GM19023 (cell line): ENCODE data around the gene INMT.
"Not testable (repeated sequence)": the region's sequence is repeated elsewhere in the genome, so short reads cannot be mapped to it uniquely, and the experiment has no call there.

ENCODE experiments used
- ATAC-seq: cut with Tn5 transposase; IDR thresholded peaks from one replicate; pipeline ENCODE4 v1.9.1; 2021; ENCODE audit warnings: mild to moderate bottlenecking, moderate library complexity; ENCODE audit not compliant: unreplicated experiment

Gene INMT

GRCh38 chr7:30751696-30752273 is at the start of gene INMT:
INMT (plus strand) TSS chr7:30752135; CDS start chr7:30752151, 16 bp downstream.
- ATAC-seq, result no peak

GRCh38 chr7:30702200-30702599 is 49.7 kb upstream of the INMT start:
- ATAC-seq, result no peak

GRCh38 chr7:30703756-30704155 is 48.2 kb upstream of the INMT start:
- no peak for ATAC-seq

DNA sequence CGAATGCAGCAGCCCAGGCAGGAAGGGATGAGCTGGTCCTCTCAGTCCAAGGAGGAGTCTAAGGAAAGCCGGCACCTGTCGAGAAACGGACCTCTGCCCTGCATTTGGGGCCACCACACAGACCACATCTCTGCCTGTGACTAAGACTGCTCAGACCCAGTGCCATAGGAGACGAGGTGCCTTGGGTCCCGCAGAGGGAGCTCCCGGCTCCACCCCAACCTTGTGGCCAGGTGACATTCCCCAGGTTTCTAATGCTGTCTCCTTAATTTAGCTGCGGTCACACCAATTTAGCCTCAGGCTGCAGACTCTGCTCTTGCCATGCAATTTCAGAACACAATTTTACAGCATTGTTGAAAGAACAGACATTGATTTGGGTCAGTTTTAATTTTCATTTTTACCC is 46.9 kb upstream of the INMT start:
- ATAC-seq, result no peak

GRCh38 chr7:30705596-30705995 is 46.3 kb upstream of the INMT start:
- ATAC-seq, result no peak

- no peak for ATAC-seq
Observed at GRCh38 chr7:30706316-30706715, 45.6 kb upstream of the INMT start.

DNA sequence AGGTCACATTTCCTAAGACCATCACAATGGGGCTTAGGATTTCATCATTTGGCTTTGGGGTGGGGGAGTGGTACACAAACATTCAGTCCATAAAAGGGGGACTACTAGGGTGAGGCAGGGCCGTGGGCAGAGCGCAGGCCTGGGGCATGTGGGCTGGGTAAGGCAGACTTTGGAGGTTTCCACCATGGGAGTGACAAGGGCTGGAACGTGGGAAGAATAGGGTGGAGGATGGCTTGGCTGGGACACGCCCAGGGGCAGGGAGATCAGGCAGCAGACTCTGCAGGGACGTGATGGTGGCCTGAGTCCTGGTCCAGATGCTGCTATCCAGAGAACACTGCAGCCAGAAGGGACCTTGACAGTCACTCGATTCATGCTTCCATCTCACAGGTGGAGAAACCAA is 45.0 kb upstream of the INMT start:
- no peak for ATAC-seq

DNA sequence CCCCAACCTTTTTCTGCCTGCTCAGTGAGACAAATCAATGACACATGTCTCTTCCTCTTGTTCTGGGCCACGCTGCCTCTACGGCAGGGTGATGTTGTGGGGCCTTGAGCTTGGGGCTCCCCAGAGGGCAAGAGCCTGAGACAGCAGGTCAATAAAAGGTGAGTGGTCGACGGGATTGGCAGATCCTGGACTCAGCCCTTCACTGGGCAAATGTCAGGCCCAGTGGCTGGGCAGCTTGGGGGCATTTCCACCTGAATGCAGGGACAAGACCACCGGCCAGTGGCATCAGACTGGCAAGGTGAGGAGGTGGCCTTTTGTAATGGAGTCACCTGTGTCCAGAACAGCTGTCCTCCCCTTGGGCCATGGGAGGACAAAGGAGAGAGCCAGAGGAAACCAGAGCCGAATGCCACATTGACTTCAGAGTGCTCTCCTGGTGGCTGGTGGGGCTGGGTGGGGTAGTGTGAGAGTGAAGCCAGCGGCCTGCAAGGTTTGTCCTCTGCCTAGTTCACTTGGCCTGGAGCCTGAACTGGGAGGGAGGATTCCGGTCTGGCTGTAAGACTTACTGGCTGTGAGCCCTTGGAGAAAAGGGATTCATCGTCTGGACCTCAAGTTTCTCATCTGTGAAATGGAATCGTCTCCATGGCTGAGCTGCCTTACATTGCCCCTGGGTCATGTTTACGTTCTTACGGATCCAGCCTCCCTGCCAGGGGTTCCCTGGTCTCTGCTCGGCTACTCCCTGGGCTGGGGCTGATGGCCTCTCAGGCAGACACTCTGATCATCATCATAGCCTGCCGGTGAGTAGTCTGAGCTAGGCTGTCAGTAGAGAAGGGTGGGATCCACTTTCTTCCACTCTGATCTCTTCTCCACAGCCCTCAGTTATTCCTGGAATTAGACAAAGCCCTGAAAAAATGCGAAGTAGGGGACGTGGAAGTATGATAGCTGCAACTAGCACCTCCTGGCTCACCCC is 44.3 kb upstream of the INMT start:
- no peak for ATAC-seq

GRCh38 chr7:30708412-30708811 is 43.5 kb upstream of the INMT start:
- no peak for ATAC-seq

- ATAC-seq, result no peak
Observed at GRCh38 chr7:30708983-30709382, 43.0 kb upstream of the INMT start.

GRCh38 chr7:30709549-30709948 is 42.4 kb upstream of the INMT start:
- no peak for ATAC-seq

- no peak for ATAC-seq
Observed at GRCh38 chr7:30710669-30711068, 41.3 kb upstream of the INMT start.

DNA sequence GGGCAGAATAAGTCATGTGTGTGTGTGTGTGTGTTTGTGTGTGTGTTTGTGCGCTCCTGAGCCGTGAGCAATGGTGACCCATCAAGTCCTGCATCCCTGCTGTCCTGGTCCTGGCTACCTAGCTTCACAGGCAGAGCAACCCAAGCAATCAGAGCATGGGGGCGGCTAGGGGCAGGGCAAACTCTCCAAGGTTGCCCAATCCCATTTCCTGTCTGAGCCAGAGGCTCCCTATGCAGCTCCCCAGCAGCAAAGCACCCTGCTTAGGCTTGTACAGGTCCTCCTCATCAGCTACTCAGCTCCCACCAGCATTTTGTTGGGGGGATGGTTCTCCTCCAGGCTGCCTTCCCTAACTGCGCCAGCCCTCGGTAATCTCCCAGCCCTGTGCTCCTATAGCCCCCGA is 38.5 kb upstream of the INMT start:
- no peak for ATAC-seq

- ATAC-seq, result no peak
Observed at GRCh38 chr7:30714129-30714528, 37.8 kb upstream of the INMT start.

GRCh38 chr7:30717181-30717580 is 34.8 kb upstream of the INMT start:
- ATAC-seq, result no peak

GRCh38 chr7:30719434-30719833 is 32.5 kb upstream of the INMT start:
- ATAC-seq, result not testable (repeated sequence)

DNA sequence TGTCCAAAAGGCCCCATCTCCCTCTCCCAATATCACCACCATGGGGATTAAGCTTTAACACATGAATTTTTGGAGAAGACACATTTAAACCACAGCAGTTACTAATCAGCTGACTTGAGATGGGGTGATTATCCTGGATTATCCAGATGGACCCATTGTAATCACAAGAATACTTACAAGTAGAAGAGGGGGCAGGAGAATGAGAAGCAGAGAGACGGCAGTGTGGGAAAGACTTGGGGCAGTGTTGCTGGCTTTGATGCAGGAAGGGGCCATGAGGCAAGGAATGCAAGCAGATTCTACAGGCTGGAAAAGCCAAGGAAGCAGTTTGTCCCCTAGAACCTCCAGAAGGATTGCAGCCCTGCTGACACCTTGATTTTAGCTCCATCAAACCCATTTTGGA is 30.7 kb upstream of the INMT start:
- no peak for ATAC-seq

DNA sequence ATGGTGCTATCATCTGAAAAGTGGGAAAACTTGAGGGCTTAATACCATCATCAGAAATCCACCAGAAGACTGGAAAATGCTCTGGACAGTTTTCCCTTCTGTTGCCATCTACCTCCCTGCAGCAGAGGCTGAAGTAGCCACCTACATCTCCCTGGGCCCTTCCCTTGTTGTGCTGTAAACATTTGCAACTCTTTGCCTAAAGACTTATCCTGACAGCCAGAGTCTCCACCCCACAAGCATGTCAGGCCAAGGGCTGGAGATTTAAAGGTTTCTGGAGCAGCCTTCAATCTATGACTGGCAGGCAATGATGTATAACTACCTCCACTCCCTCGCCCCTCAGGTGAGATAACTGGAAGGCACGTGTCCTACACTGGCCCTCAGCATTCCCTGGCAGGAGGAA is 29.7 kb upstream of the INMT start:
- no peak for ATAC-seq

GRCh38 chr7:30722671-30723070 is 29.3 kb upstream of the INMT start:
- ATAC-seq, result no peak

GRCh38 chr7:30723776-30724175 is 28.2 kb upstream of the INMT start:
- no peak for ATAC-seq

DNA sequence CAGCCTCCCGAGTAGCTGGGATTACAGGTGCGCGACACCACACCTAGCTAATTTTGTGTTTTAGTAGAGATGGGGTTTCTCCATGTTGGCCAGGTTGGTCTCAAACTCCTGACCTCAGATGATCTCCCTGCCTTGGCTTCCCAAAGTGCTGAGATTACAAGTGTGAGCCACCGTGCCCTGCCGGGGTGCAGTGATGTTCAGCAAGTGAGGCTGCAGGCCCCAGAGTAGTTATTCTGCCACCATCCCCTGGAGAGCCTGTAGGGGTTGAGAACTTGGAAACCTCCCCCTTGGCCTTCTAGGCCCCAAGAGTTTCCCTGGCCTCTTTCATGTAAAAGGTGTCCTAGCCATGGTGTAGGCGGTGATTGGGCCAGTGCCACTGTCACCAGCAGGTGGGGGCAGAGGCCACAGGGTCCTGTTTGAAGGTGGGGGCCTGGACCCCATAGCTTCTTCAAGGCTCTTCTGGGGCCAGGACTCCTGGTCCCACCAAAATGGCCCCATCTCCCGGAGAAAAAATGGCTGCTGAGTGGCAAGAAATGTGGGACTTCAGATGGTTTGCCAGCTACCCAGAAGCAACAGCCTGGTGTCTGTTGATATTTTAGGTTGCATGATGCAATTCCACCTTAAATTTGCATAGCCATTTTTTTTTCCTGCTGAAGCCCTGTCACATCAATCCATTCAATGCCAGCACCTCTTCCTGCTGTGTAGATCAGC is 25.5 kb upstream of the INMT start:
- ATAC-seq, result no peak
